GM21390 (cell line): ENCODE results near the gene TBX10.
"Not testable (repeated sequence)": the region's sequence is repeated elsewhere in the genome, so short reads cannot be mapped to it uniquely, and the experiment has no call there.

Experiments used
- ATAC-seq: cut with Tn5 transposase; IDR thresholded peaks from one replicate; pipeline ENCODE4 v1.9.1; 2021; ENCODE audit not compliant: unreplicated experiment

TBX10 gene

DNA sequence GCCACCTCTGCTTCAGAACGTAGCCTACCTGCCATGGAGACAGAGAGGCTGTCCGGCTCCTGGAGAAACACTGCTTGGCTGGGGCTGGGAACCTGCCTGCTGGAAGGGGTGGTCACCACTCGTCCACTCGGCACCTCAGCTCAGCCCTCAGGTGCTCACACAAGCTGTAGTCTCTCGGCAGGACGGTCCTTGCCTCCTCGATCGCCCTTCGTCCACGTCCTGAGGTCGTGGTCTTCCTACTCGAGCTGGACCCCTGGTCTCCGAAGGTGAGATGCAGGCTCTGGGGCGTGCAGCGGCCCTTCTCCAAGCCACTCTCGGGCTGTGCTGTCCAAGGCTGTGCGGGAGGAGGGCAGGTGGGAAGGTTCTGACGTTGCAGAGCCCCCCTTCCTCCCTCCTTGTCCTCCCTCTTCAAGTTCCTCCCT, at the start of gene TBX10:
Gene TBX10 (minus strand): TSS at position 326 of the 422 bp plus-strand sequence. CDS start 291 bp downstream, at position 35.
- no peak for ATAC-seq

DNA sequence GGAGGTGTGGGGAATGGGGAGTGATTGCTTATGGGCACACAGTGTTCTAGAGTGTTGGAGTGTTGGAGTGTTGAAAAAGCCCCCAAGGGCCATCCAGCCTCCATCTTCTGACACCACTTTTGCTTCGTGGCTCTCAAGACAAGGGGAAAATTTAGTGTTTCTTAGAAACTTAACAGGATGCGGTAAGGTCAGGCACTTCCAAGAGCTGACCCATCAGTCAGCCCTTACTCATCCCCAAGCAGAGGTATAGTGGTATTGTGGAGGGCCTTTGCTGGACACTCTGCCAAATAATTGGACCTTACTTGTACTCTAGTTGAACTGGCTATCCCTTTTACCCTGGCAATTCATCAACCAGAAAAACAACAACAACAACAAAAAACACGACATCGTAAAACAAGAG, 49.6 kb upstream of the TBX10 start:
- ATAC-seq: no peak

DNA sequence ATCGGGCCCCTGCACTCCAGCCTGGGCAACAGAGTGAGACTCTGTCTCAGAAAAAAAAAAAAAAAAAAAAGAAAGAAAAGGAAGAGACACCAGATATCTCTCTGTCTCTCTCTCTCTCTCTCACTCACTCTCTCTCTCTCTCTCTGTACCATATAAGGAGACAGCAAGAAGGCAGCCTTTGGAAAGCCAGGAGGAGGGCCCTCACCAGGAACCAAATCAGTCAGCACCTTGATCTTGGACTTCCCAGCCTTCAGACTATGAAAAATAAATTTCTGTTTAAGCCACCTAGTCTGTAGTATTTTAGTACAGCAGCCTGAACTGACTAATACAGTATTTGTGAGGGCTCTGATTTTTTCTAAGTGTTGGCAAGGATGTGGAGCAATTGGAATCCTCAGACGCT, 48.4 kb upstream of the TBX10 start:
- ATAC-seq: no peak

- ATAC-seq: not testable (repeated sequence)
These were observed 46.2 kb upstream of the TBX10 start for GRCh38 chr11:67685641-67686332.

- not testable (repeated sequence) for ATAC-seq
These were observed 42.8 kb upstream of the TBX10 start for GRCh38 chr11:67682126-67683034.

GRCh38 chr11:67680696-67681470, 41.3 kb upstream of the TBX10 start:
- no peak for ATAC-seq

DNA sequence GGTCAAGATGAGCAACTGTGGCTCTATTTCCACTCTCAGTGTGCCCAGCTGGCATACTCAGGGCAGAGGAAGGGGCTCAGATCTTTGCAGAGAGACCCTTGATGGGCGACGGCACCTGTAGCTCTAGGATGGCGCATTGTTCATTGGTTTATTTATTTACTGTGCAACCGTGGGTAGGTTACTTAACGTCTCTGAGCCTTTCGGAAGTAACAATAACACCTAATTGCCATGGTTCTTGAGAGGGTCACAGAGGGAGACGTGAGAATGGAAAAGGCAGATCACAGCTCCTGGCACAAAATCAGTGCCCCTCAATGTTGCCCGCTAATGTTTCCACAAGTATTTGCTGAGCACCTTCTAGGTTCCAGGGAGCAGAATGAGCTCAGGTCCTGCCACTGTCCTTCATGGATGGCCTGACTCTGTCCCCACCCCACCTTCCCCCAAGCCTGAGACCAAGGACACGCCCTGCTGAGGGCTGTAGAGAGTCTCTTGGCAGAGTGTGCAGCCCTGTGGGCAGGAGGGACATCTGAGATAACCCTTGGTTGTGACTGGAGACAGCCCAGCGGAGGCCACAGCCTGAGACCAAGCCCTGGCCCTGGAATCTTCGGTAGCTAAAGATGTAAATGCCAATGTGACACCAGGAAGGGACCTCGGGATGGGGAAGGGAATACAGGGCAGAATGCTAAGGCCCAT, 35.6 kb upstream of the TBX10 start:
- no peak for ATAC-seq

DNA sequence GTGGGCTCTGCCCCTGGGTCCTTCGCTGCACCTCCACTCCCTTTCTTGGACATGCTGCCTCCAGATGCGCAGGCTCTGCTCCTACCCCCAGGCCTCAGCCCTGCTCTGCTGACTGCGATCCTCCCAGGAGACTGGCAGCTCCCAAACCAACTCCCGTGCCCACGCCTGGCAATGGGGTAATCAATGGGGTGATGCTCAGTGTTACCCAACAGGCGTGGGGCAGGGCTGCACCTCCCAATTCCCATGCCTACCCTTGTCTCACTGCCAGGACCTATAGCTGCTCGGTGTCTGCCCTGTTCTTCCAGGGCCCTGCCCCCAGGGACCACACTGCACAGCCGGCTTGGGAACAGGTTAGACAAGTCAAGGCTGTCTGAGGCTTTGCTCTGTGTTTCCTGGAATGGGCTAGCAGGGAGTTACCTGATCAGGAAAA, 34.9 kb upstream of the TBX10 start, which contains the start of gene ALDH3B2:
Gene ALDH3B2 (minus strand): TSS at position 182 of the 430 bp plus-strand sequence. CDS start 7,688 bp downstream, outside the sequence.
- ATAC-seq: no peak

- ATAC-seq: no peak
These were observed 34.3 kb upstream of the TBX10 start for GRCh38 chr11:67673902-67674301.

- ATAC-seq: no peak
These were observed 33.8 kb upstream of the TBX10 start for GRCh38 chr11:67673358-67673757.

DNA sequence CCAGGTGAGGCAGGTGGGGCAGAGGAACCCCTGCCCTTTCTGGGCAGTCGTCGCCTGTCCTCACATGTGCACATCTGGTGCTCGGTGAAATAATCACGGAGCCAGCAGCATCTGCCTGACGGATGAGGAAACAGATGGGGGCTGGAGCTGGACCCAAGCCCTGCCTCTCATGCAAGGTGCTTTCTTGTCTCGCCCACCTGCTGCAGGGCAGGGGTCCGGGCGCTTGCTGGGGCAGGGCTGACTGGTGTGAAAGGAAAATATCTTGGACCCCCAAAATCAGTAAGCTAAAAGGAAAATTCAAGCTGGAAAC, 31.6 kb upstream of the TBX10 start:
- no peak for ATAC-seq

GRCh38 chr11:67670316-67671210, 31.0 kb upstream of the TBX10 start:
- ATAC-seq: no peak

DNA sequence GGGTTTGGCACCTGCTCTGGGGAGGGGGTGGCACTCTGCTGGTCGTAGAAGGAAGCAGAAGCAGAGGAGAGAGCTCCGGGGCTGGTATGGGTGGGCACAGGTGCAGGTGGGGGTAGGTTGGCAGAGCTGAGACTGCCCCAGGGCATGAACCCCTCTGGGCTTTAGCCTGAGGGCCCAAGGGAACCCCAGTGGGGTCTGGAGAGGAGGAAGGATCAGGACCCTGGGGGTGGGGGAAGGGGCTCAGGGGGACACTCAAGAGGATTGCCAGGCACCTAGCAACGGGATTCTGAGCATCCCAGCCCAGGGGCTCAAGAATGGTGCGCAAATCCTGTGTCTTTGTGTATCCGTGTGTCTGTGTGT, 28.6 kb upstream of the TBX10 start:
- no peak for ATAC-seq

DNA sequence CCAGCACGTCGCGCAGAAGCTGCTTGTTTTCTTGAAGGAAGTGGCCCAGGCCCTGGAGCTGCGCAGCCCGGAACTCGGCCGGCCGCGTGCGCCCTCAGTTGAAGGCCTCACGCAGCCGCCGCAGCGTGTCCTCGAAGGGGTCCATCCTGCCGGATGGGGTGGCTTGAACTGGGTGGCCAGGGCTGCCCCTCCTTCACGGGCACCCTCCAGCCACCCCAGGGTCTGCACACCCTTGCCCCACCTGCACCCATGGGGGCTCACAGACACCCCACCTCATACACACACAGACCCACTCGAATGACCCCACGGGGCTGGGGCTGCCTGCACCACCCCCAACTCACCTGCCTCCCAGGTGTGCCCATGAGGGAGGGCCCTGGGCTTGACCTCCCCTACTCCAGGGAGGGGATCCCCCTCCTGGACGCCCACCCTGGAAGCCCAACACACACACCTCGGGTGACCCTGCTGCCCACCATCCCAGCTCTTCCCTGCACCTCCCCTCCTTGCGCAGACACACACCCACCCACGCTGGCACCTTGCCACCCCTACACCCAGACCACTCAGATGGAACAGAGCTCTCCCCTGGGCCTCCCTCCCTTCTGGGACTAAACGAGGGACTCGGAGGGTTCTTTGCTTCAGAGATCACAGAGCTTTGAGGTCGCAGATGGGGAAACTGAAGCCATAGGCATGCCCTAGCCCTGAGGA, 28.1 kb upstream of the TBX10 start:
- ATAC-seq: no peak

DNA sequence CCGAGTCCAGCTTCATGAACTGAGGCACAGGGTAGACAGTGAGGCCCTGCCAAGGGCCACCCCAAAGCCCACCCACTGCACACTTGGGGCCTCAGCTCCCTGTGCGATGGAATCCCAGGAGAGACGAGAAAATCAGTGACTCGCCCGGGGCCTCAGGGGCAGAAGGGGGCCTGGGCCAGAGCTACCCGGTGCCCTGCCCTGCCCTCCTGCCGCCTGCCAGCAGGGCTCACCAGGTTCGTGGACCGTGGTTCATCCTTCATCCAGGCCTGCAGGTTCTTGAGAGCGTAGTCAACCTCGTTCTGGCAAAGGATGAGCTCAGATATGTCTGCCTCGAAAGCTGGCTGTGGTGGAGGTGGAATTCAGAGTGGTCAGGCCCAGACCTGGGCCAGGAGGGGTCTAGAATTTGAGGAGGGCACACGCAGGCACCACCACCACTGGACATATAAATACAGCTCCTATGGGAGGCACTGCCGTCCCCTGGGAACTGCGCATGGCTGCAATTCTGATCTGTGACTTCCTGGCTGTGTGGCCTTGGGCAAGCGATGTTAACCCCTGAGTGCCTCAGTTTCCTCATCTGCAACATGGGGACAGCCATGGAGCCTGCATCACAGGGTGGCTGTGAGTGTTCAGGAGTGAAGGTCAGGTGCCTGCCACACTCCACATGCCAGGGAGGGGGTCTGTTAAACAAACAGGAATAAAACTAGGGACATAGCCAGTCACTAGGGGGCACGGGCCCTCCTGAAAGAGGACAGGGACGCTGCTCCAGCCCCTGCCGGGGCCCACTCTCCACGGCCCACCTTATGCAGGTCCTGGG, 27.3 kb upstream of the TBX10 start:
- ATAC-seq: no peak

GRCh38 chr11:67666303-67666645, 26.7 kb upstream of the TBX10 start:
- ATAC-seq: no peak

GRCh38 chr11:67665541-67666302, 26.2 kb upstream of the TBX10 start:
- ATAC-seq: no peak
